H9 (cell line): ENCODE data around the gene ATP8A1. TPM values are rescaled to one million over a fixed set of nuclear protein-coding genes. Genes with fewer than 3 reads are reported as not detected.

Experiments used
- DNase-seq: peaks from one replicate; pipeline ENCODE4 v3.0.0-alpha.2; 2017
- H2AFZ ChIP-seq: one replicate; pipeline ENCODE4 v1.6.1; 2013; ENCODE audit warnings: mild to moderate bottlenecking, low read length, control low read depth, moderate library complexity
- H2AK5ac ChIP-seq: 2 replicates; pipeline ENCODE4 v1.6.1; 2013; ENCODE audit warnings: low read length, control low read depth, mixed read lengths; ENCODE audit not compliant: insufficient read length
- H2BK120ac ChIP-seq: one replicate; pipeline ENCODE4 v1.6.1; 2013; ENCODE audit warnings: low read depth, mild to moderate bottlenecking, low read length, control low read depth, inconsistent platforms; ENCODE audit not compliant: poor library complexity, severe bottlenecking
- H2BK12ac ChIP-seq: 2 replicates; pipeline ENCODE4 v1.6.1; 2013; ENCODE audit warnings: low read length, control low read depth, mixed read lengths, low read depth; ENCODE audit not compliant: insufficient read length
- H2BK15ac ChIP-seq: 2 replicates; pipeline ENCODE4 v1.6.1; 2013; ENCODE audit warnings: low read depth, low read length, control low read depth
- H2BK20ac ChIP-seq: one replicate; pipeline ENCODE4 v1.6.1; 2013; ENCODE audit warnings: low read depth, mild to moderate bottlenecking, low read length, control low read depth, inconsistent platforms; ENCODE audit not compliant: poor library complexity, severe bottlenecking
- H2BK5ac ChIP-seq: 2 replicates; pipeline ENCODE4 v1.6.1; 2013; ENCODE audit warnings: low read length, control low read depth, mixed read lengths; ENCODE audit not compliant: insufficient read length
- H3K14ac ChIP-seq: 2 replicates; pipeline ENCODE4 v1.6.1; 2013; ENCODE audit warnings: low read length, control low read depth; ENCODE audit not compliant: insufficient read depth
- H3K18ac ChIP-seq: 2 replicates; pipeline ENCODE4 v1.6.1; 2013; ENCODE audit warnings: low read depth, mild to moderate bottlenecking, mixed read lengths, low read length, control low read depth; ENCODE audit not compliant: insufficient read length
- H3K23ac ChIP-seq: 2 replicates; pipeline ENCODE4 v1.6.1; 2013; ENCODE audit warnings: low read length, control low read depth, mixed read lengths, low read depth; ENCODE audit not compliant: insufficient read length
- H3K23me2 ChIP-seq: 2 replicates; pipeline ENCODE4 v1.6.1; 2013; ENCODE audit warnings: low read depth, mild to moderate bottlenecking, mixed read lengths, low read length, control low read depth; ENCODE audit not compliant: insufficient read length, poor library complexity, severe bottlenecking
- H3K27ac ChIP-seq: 2 replicates; pipeline ENCODE4 v1.5.1; 2013; ENCODE audit warnings: low read length, control low read depth, mixed read lengths, low read depth; ENCODE audit not compliant: insufficient read length
- H3K27me3 ChIP-seq: 2 replicates; pipeline ENCODE4 v1.6.1; 2013; ENCODE audit warnings: low read length, control low read depth, inconsistent platforms; ENCODE audit not compliant: insufficient read depth
- H3K4ac ChIP-seq: 2 replicates; pipeline ENCODE4 v1.6.1; 2013; ENCODE audit warnings: low read depth, mild to moderate bottlenecking, control low read depth, inconsistent platforms, low read length, moderate library complexity
- H3K4me1 ChIP-seq: 2 replicates; pipeline ENCODE4 v1.6.1; 2013; ENCODE audit warnings: low read length, control low read depth, inconsistent platforms; ENCODE audit not compliant: insufficient read depth
- H3K4me2 ChIP-seq: 2 replicates; pipeline ENCODE4 v1.6.1; 2013; ENCODE audit warnings: low read length, control low read depth, mixed read lengths; ENCODE audit not compliant: insufficient read length, insufficient read depth
- H3K56ac ChIP-seq: 2 replicates; pipeline ENCODE4 v1.6.1; 2013; ENCODE audit warnings: low read depth, mild to moderate bottlenecking, mixed read lengths, low read length, control low read depth; ENCODE audit not compliant: insufficient read length
- H3K79me1 ChIP-seq: 2 replicates; pipeline ENCODE4 v1.6.1; 2013; ENCODE audit warnings: low read depth, mild to moderate bottlenecking, moderate library complexity, low read length, control low read depth, inconsistent platforms; ENCODE audit not compliant: insufficient read depth, poor library complexity, severe bottlenecking
- H3K79me2 ChIP-seq: 2 replicates; pipeline ENCODE4 v1.6.1; 2013; ENCODE audit warnings: low read length, control low read depth, inconsistent platforms; ENCODE audit not compliant: insufficient read depth
- H3K9ac ChIP-seq: 2 replicates; pipeline ENCODE4 v1.6.1; 2013; ENCODE audit warnings: low read length, control low read depth, mixed read lengths; ENCODE audit not compliant: insufficient read length; ENCODE audit errors: extremely low read depth
- H3K9me3 ChIP-seq: one replicate; pipeline ENCODE4 v1.6.1; 2013; ENCODE audit warnings: low read depth, low read length, inconsistent platforms; ENCODE audit not compliant: control insufficient read depth
- H3T11ph ChIP-seq: one replicate; pipeline ENCODE4 v1.6.1; 2013; ENCODE audit warnings: mild to moderate bottlenecking, low read length, control low read depth, inconsistent platforms
- H4K20me1 ChIP-seq: one replicate; pipeline ENCODE4 v1.6.1; 2013; ENCODE audit not compliant: control insufficient read depth, insufficient read length, insufficient read depth
- H4K5ac ChIP-seq: 2 replicates; pipeline ENCODE4 v1.6.1; 2013; ENCODE audit warnings: low read depth, mild to moderate bottlenecking, mixed read lengths, low read length, control low read depth; ENCODE audit not compliant: insufficient read length
- H4K8ac ChIP-seq: replicated peaks from 2 replicates; pipeline ENCODE4 v1.6.1; 2013; ENCODE audit warnings: low read length, control low read depth, mixed read lengths, low read depth; ENCODE audit not compliant: insufficient read length
- H4K91ac ChIP-seq: 2 replicates; pipeline ENCODE4 v1.6.1; 2013; ENCODE audit warnings: low read depth, mild to moderate bottlenecking, moderate library complexity, mixed read lengths, low read length, control low read depth; ENCODE audit not compliant: insufficient read length
- H3K27ac Mint-ChIP-seq, 3 experiments: 2 replicates in 2 of 3; 3 replicates in 1 of 3; pipeline ENCODE4 v1.8.0; 2020 to 2021; ENCODE audit warnings: mixed read lengths in 3 of 3, mild to moderate bottlenecking in 1 of 3, moderate library complexity in 1 of 3
- H3K27me3 Mint-ChIP-seq: 2 replicates; pipeline ENCODE4 v1.8.0; 2021; ENCODE audit warnings: low read depth, mild to moderate bottlenecking, moderate library complexity, mixed read lengths
- H3K36me3 Mint-ChIP-seq, 3 experiments: 2 replicates in 2 of 3; 3 replicates in 1 of 3; pipeline ENCODE4 v1.8.0; 2020 to 2021; ENCODE audit warnings: low read depth in 3 of 3, mixed read lengths in 3 of 3; ENCODE audit not compliant: insufficient read depth in 1 of 3
- H3K4me1 Mint-ChIP-seq, 2 experiments: 2 replicates each; pipeline ENCODE4 v1.8.0; 2020; ENCODE audit warnings: mixed read lengths in 2 of 2
- H3K4me3 Mint-ChIP-seq, 2 experiments: 2 replicates in 1 of 2; 3 replicates in 1 of 2; pipeline ENCODE4 v1.8.0; 2020 to 2021; ENCODE audit warnings: mild to moderate bottlenecking in 2 of 2, mixed read lengths in 2 of 2, moderate library complexity in 1 of 2
- H3K9me3 Mint-ChIP-seq, 2 experiments: 2 replicates in 1 of 2; 3 replicates in 1 of 2; pipeline ENCODE4 v1.8.0; 2020; ENCODE audit warnings: mild to moderate bottlenecking in 2 of 2, mixed read lengths in 2 of 2, moderate library complexity in 1 of 2
- WGBS: extraction: QIAGEN DNeasy Blood & Tissue Kit; methylation state at CpG from one replicate; pipeline ENCODE4 v1.1.7; 2013; ENCODE audit warnings: missing lambda C conversion rate, low lambda C conversion rate, mixed read lengths; ENCODE audit not compliant: insufficient read length; ENCODE audit errors: extremely low coverage; 5-methylcytosine and 5-hydroxymethylcytosine counted together
- total RNA-seq: library from RNA; stranded (reverse); gene quantifications from 2 replicates; pipeline ENCODE4 v1.2.1, GENCODE V29; 2021
- TF ChIP-seq, protein P1 (sequence below): fragments of 200-600 bp; sonication (generic); conservative IDR thresholded peaks from 3 replicates; pipeline ENCODE4 v1.8.0; 2021; ENCODE audit warnings: antibody characterized with exemption, mild to moderate bottlenecking

The ATP8A1 gene
- total RNA-seq, 1 experiment from 2014 or later = 5.1 TPM

DNA sequence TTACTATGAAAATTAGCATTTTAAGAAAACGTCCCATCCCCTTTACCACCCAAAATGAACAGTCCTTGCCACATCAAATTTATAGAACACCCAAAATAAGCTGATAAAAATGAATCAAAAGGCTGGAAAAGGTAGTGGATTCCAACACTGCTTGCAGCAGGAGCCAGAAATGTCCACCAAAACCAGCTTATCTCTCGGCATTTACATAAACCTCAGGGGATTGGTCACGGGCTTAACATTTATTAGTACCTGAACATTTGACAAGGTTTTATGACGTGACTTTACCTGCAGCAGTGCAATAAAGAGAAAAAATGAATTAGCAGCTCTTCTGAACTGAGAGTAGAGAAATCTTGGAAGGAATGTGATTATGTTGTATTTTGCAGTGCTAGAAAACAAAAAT is 31.6 kb downstream of the ATP8A1 start:
- Histone ChIP-seq H3K79me2 (no peaks in the 10 kb centered on the region), H3K4ac (no peak overlapping the region), H3K27ac (no peak overlapping the region), H2BK5ac (no peak overlapping the region), H4K91ac (no peak overlapping the region), H2AK5ac (no peak overlapping the region), H4K8ac (no peak overlapping the region), H3K18ac (no peak overlapping the region), H3K4me2 (no peak overlapping the region), H2BK12ac (no peak overlapping the region), H2BK120ac (no peak overlapping the region), H3K23me2 (no peaks in the 10 kb centered on the region), H3K9ac (no peak overlapping the region), H4K5ac (no peak overlapping the region), H4K20me1 (no peaks in the 10 kb centered on the region), H3K23ac (no peak overlapping the region), H3K14ac (no peak overlapping the region), H3K56ac (no peak overlapping the region), H2BK20ac (no peak overlapping the region), H3T11ph (no peak overlapping the region), H2AFZ (no peak overlapping the region), H3K79me1 (no peaks in the 10 kb centered on the region), H3K27me3 (no peaks in the 10 kb centered on the region), H3K4me1 (no peaks in the 10 kb centered on the region), H2BK15ac (no peak overlapping the region), H3K9me3 (no peaks in the 10 kb centered on the region)
- H3K27me3 Mint-ChIP-seq = no peaks in the 10 kb centered on the region; the same call in 1 of the 2 replicates
- DNase-seq = no peak
- peaks cover 0 to 5% of the 10 kb centered on the region in 2 experiments; a peak in 1 of 4 replicates for H3K4me1 Mint-ChIP-seq
- TF ChIP-seq, protein P1, sequence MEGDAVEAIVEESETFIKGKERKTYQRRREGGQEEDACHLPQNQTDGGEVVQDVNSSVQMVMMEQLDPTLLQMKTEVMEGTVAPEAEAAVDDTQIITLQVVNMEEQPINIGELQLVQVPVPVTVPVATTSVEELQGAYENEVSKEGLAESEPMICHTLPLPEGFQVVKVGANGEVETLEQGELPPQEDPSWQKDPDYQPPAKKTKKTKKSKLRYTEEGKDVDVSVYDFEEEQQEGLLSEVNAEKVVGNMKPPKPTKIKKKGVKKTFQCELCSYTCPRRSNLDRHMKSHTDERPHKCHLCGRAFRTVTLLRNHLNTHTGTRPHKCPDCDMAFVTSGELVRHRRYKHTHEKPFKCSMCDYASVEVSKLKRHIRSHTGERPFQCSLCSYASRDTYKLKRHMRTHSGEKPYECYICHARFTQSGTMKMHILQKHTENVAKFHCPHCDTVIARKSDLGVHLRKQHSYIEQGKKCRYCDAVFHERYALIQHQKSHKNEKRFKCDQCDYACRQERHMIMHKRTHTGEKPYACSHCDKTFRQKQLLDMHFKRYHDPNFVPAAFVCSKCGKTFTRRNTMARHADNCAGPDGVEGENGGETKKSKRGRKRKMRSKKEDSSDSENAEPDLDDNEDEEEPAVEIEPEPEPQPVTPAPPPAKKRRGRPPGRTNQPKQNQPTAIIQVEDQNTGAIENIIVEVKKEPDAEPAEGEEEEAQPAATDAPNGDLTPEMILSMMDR = no peak
- WGBS = no CpG with 5 or more reads among the region's 4 CpGs
- H3K4me3 Mint-ChIP-seq = no peak overlapping the region
- H3K36me3 Mint-ChIP-seq = peaks cover 4 to 9% (median 7%) of the 10 kb centered on the region in 3 experiments; a peak in 4 of 7 replicates
- no peak overlapping the region; a peak in 1 of 7 replicates for H3K27ac Mint-ChIP-seq
- H3K9me3 Mint-ChIP-seq = peaks cover 0 to 2% of the 10 kb centered on the region in 2 experiments; a peak in 1 of 5 replicates
